ENCODE measurements around the gene PPM1G. TPM values are rescaled to one million over a fixed set of nuclear protein-coding genes. Genes with fewer than 3 reads are reported as not detected.

PPM1G gene
- total RNA-seq, 2 experiments from 2014 or later, result 92.3 to 101 TPM

GRCh38 chr2:27347641-27348040 lies 61.8 kb downstream of the PPM1G start:
- DNase-seq, result no peak
- no peak overlapping the region for H3K27ac Mint-ChIP-seq
- H3K27me3 Mint-ChIP-seq (ENCODE audit: low read depth), result no peaks in the 10 kb centered on the region
- H3K4me3 Mint-ChIP-seq, result no peak overlapping the region
- H3K4me1 Mint-ChIP-seq (ENCODE audit: low read depth), result peaks cover 33% of the 10 kb centered on the region
- no peaks in the 10 kb centered on the region for H3K9me3 Mint-ChIP-seq
- CTCF ChIA-PET, result interaction anchor here (1.9 kb wide), 1 partner anchor 22 kb away, joined by 7 read pairs; no protein-coding TSS in a partner anchor
- intact Hi-C loops (cut with micrococcal nuclease), result no loop called here
- H3K36me3 Mint-ChIP-seq (ENCODE audit: low read depth), result peaks cover 14% of the 10 kb centered on the region

GRCh38 chr2:27336173-27336572 lies 73.2 kb downstream of the PPM1G start:
- Mint-ChIP-seq H3K4me3 (no peak overlapping the region), H3K4me1 (ENCODE audit: low read depth) (no peaks in the 10 kb centered on the region), H3K27ac (no peak overlapping the region), H3K27me3 (ENCODE audit: low read depth) (no peaks in the 10 kb centered on the region), H3K9me3 (no peaks in the 10 kb centered on the region), H3K36me3 (ENCODE audit: low read depth) (peaks cover 37% of the 10 kb centered on the region)
- intact Hi-C loops (cut with micrococcal nuclease), result no loop called here
- no peak for DNase-seq
- CTCF ChIA-PET, result interaction anchor here (0.5 to 1.7 kb wide), 2 partner anchors 33 to 324 kb away, joined by 3 to 5 read pairs; no protein-coding TSS in a partner anchor

DNA sequence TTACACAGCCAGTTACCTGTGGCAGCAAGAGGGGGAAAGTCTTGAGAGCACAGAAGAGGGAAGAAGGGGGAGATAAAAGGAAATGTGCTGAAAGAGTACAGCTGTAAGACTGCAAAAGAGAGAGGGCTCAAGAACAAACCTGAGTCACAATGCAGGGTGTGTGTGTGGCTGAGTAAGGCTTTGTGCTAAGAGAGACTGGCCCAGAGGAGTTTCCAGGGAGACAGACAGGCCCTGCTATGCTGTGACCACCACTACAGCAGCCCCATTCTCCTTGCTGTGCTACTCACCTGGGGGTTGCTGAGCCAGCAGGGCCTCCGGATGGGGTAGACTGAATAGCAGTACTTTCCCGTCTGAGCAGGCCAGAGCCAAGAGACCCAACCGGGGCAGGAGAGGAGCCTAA lies 74.1 kb downstream of the PPM1G start:
- Mint-ChIP-seq H3K4me3 (no peak overlapping the region), H3K4me1 (ENCODE audit: low read depth) (no peaks in the 10 kb centered on the region), H3K9me3 (no peaks in the 10 kb centered on the region), H3K27ac (no peak overlapping the region), H3K36me3 (ENCODE audit: low read depth) (peaks cover 31% of the 10 kb centered on the region), H3K27me3 (ENCODE audit: low read depth) (no peaks in the 10 kb centered on the region)
- CTCF ChIA-PET, result no interaction called here
- DNase-seq, result no peak
- intact Hi-C loops (cut with micrococcal nuclease), result no loop called here

Other genes with a start within 250 kb of the PPM1G start
- 10 to 100 TPM; 80.5 to 80.8 TPM for gene ATRAID, start 197.6 kb downstream of the PPM1G start, total RNA-seq
- gene SLC5A6, start 197.3 kb downstream of the PPM1G start, total RNA-seq, result 10 to 100 TPM; 22.6 to 24.8 TPM
- gene CAD, start 192.2 kb downstream of the PPM1G start, total RNA-seq, result 100 to 1,000 TPM; 109 to 112 TPM
- under 1 TPM; 0.55 to 0.67 TPM for gene SLC30A3, start 146.5 kb downstream of the PPM1G start, total RNA-seq
- gene DNAJC5G, start 134.2 kb downstream of the PPM1G start, total RNA-seq, result not detected
- not detected for gene TRIM54, start 127.2 kb downstream of the PPM1G start, total RNA-seq
- under 1 TPM; 0.45 to 0.89 TPM for gene UCN, start 101.1 kb downstream of the PPM1G start, total RNA-seq
- 10 to 100 TPM; 80.2 to 82.3 TPM for gene MPV17, start 86.5 kb downstream of the PPM1G start, total RNA-seq
- gene GTF3C2, start 52.8 kb downstream of the PPM1G start, total RNA-seq, result 10 to 100 TPM; 62.9 to 72.3 TPM
- gene EIF2B4, start 39.3 kb downstream of the PPM1G start, total RNA-seq, result 10 to 100 TPM; 24.4 to 25.2 TPM
- gene SNX17, start 39.0 kb downstream of the PPM1G start, total RNA-seq, result 10 to 100 TPM; 68.5 to 75.5 TPM
- 1 to 10 TPM; 4.9 to 5.2 TPM for gene ZNF513, start 28.9 kb downstream of the PPM1G start, total RNA-seq
- gene NRBP1, start 19.0 kb upstream of the PPM1G start, total RNA-seq, result 10 to 100 TPM; 60.0 to 63.3 TPM
- gene KRTCAP3, start 32.8 kb upstream of the PPM1G start, total RNA-seq, result 1 to 10 TPM; 5.0 to 6.7 TPM
- 10 to 100 TPM in 1 of 2 experiments, 1 to 10 TPM in 1; 9.2 to 12.7 TPM for gene IFT172, start 80.2 kb upstream of the PPM1G start, total RNA-seq
- gene FNDC4, start 85.6 kb upstream of the PPM1G start, total RNA-seq, result not detected
- gene GCKR, start 87.2 kb upstream of the PPM1G start, total RNA-seq, result not detected
- gene ZNF512, start 173.5 kb upstream of the PPM1G start, total RNA-seq, result 10 to 100 TPM; 34.7 to 35.8 TPM
- under 1 TPM; 0.17 to 0.30 TPM for gene CCDC121, start 219.4 kb upstream of the PPM1G start, total RNA-seq
- 10 to 100 TPM; 44.9 to 45.1 TPM for gene GPN1, start 219.5 kb upstream of the PPM1G start, total RNA-seq

All from activated naive CD4-positive, alpha-beta T cell treated with anti-CD3 and anti-CD28 coated beads for 36 hours (primary cell).